Neural progenitor cell (in vitro differentiated cells): Measurements from ENCODE around the gene MAN2A2. TPM values are rescaled to one million over a fixed set of nuclear protein-coding genes. Genes with fewer than 3 reads are reported as not detected.

ENCODE experiments used
- DNase-seq: peaks from one replicate; pipeline ENCODE4 v3.0.0-alpha.2; 2016; ENCODE audit warnings: low spot score
- H2AFZ ChIP-seq: fragments of 200-600 bp; sonication (generic); replicated peaks from 2 replicates; pipeline ENCODE4 v1.6.1; 2016; ENCODE audit warnings: antibody characterized with exemption
- H3F3A ChIP-seq: fragments of 200-600 bp; sonication (generic); 2 replicates; pipeline ENCODE4 v1.6.1; 2016; ENCODE audit warnings: antibody characterized with exemption, low read depth
- H3K27ac ChIP-seq: fragments of 200-600 bp; sonication (generic); 2 replicates; pipeline ENCODE4 v1.5.1; 2016; ENCODE audit warnings: mild to moderate bottlenecking
- H3K27me3 ChIP-seq: fragments of 200-600 bp; sonication (generic); 2 replicates; pipeline ENCODE4 v1.6.1; 2016; ENCODE audit warnings: mild to moderate bottlenecking, moderate library complexity
- H3K36me3 ChIP-seq: fragments of 200-600 bp; sonication (generic); 2 replicates; pipeline ENCODE4 v1.5.1; 2016
- H3K4me1 ChIP-seq: fragments of 200-600 bp; sonication (generic); 2 replicates; pipeline ENCODE4 v1.6.1; 2016; ENCODE audit warnings: mixed run types
- H3K4me2 ChIP-seq: fragments of 200-600 bp; sonication (generic); 2 replicates; pipeline ENCODE4 v1.6.1; 2016
- H3K4me3 ChIP-seq: fragments of 200-600 bp; sonication (generic); 2 replicates; pipeline ENCODE4 v1.5.1; 2016
- H3K79me2 ChIP-seq: fragments of 200-600 bp; sonication (generic); 2 replicates; pipeline ENCODE4 v1.6.1; 2016; ENCODE audit warnings: low read depth
- H3K9ac ChIP-seq: fragments of 200-600 bp; sonication (generic); 2 replicates; pipeline ENCODE4 v1.6.1; 2016
- H3K9me3 ChIP-seq: fragments of 200-600 bp; sonication (generic); 2 replicates; pipeline ENCODE4 v1.5.1; 2016; ENCODE audit warnings: low read depth
- H4K20me1 ChIP-seq: fragments of 200-600 bp; sonication (generic); 2 replicates; pipeline ENCODE4 v1.6.1; 2016; ENCODE audit warnings: low read depth
- H3K27ac Mint-ChIP-seq: 3 replicates; pipeline ENCODE4 v1.8.0; 2021; ENCODE audit warnings: mixed read lengths
- H3K27me3 Mint-ChIP-seq: 2 replicates; pipeline ENCODE4 v1.8.0; 2022; ENCODE audit warnings: low read depth, mild to moderate bottlenecking, inconsistent platforms, moderate library complexity, mixed read lengths; ENCODE audit not compliant: insufficient read depth
- H3K36me3 Mint-ChIP-seq: 3 replicates; pipeline ENCODE4 v1.8.0; 2021; ENCODE audit warnings: mixed read lengths
- H3K4me1 Mint-ChIP-seq: 3 replicates; pipeline ENCODE4 v1.8.0; 2021; ENCODE audit warnings: mixed read lengths
- H3K4me3 Mint-ChIP-seq: 3 replicates; pipeline ENCODE4 v1.8.0; 2021; ENCODE audit warnings: mild to moderate bottlenecking, moderate library complexity, mixed read lengths
- H3K9me3 Mint-ChIP-seq: 3 replicates; pipeline ENCODE4 v1.8.0; 2020; ENCODE audit warnings: mixed read lengths
- CTCF ChIP-seq: fragments of 200-600 bp; sonication (generic); IDR thresholded peaks from 2 replicates; pipeline ENCODE4 v1.5.1; 2017; ENCODE audit warnings: antibody characterized with exemption, mild to moderate bottlenecking
- EZH2 ChIP-seq: fragments of 200-600 bp; sonication (generic); IDR thresholded peaks from 2 replicates; pipeline ENCODE4 v1.6.1; 2017; ENCODE audit warnings: antibody characterized with exemption, mild to moderate bottlenecking, moderate library complexity
- EZH2phosphoT487 ChIP-seq: fragments of 200-600 bp; sonication (generic); IDR thresholded peaks from 2 replicates; pipeline ENCODE4 v1.6.1; 2017; ENCODE audit warnings: antibody characterized with exemption
- total RNA-seq: library from RNA; depleted of rRNA; stranded (reverse); fragments of >200 nt; gene quantifications from 2 replicates; pipeline ENCODE4 v1.2.3, GENCODE V29; 2015; ENCODE audit warnings: low replicate concordance

Gene MAN2A2
- total RNA-seq, 1 donor from 2014 or later: 7.0 TPM

- no peaks in the 10 kb centered on the region for H3K9me3 Mint-ChIP-seq
- H3K27ac Mint-ChIP-seq: peak overlapping the region; percentile 11
- Histone ChIP-seq H3K9me3 (no peaks in the 10 kb centered on the region), H3K27ac (no peak overlapping the region), H3F3A (peaks cover 25% of the 10 kb centered on the region), H3K79me2 (no peaks in the 10 kb centered on the region), H3K27me3 (peaks cover 33% of the 10 kb centered on the region), H3K4me2 (peak overlapping the region; percentile 79), H3K36me3 (no peaks in the 10 kb centered on the region), H3K9ac (no peak overlapping the region), H3K4me3 (peak overlapping the region; percentile 86), H4K20me1 (peaks cover 4% of the 10 kb centered on the region), H2AFZ (no peak overlapping the region), H3K4me1 (peaks cover 16% of the 10 kb centered on the region)
- peak; percentile 51 for DNase-seq
- TF ChIP-seq EZH2phosphoT487 (no peak), EZH2 (no peak), CTCF (no peak)
- H3K4me1 Mint-ChIP-seq: peaks cover 12% of the 10 kb centered on the region
- H3K4me3 Mint-ChIP-seq: peak overlapping the region; percentile 91
- H3K36me3 Mint-ChIP-seq: peaks cover 11% of the 10 kb centered on the region
- peaks cover 4% of the 10 kb centered on the region for H3K27me3 Mint-ChIP-seq
These were observed 1.7 kb upstream of the MAN2A2 start for GRCh38 chr15:90901175-90902039.

- TF ChIP-seq EZH2phosphoT487 (no peak), CTCF (peak; percentile 65)
- Histone ChIP-seq H3K9ac (no peak overlapping the region), H3K79me2 (no peaks in the 10 kb centered on the region)
These were observed 862 bp upstream of the MAN2A2 start for GRCh38 chr15:90902040-90902839.

GRCh38 chr15:90903733-90904536 lies 833 bp downstream of the MAN2A2 start:
- Mint-ChIP-seq H3K9me3 (no peaks in the 10 kb centered on the region), H3K36me3 (peaks cover 17% of the 10 kb centered on the region), H3K4me1 (peaks cover 12% of the 10 kb centered on the region), H3K4me3 (peak overlapping the region; percentile 87), H3K27me3 (peaks cover 2% of the 10 kb centered on the region), H3K27ac (no peak overlapping the region)
- Histone ChIP-seq H3K27ac (no peak overlapping the region), H3K4me2 (peak overlapping the region; percentile 89), H3K9me3 (no peaks in the 10 kb centered on the region), H3K36me3 (no peaks in the 10 kb centered on the region), H4K20me1 (peaks cover 4% of the 10 kb centered on the region), H3K9ac (no peak overlapping the region), H2AFZ (peak overlapping the region; percentile 99), H3K79me2 (no peaks in the 10 kb centered on the region), H3F3A (peaks cover 25% of the 10 kb centered on the region), H3K27me3 (peaks cover 33% of the 10 kb centered on the region), H3K4me1 (peaks cover 16% of the 10 kb centered on the region), H3K4me3 (peak overlapping the region; percentile 86)
- DNase-seq: peak; percentile 58
- TF ChIP-seq CTCF: peak; percentile 26
- no peak for TF ChIP-seq EZH2
- TF ChIP-seq EZH2phosphoT487: no peak

More at GRCh38 chr15:90902040-90902839, 862 bp upstream of the MAN2A2 start:
- Mint-ChIP-seq H3K4me3 (peak overlapping the region; percentile 91), H3K4me1 (peaks cover 12% of the 10 kb centered on the region), H3K27me3 (peaks cover 2% of the 10 kb centered on the region), H3K27ac (peak overlapping the region; percentile 11), H3K9me3 (no peaks in the 10 kb centered on the region), H3K36me3 (peaks cover 11% of the 10 kb centered on the region)
- Histone ChIP-seq H3K27me3 (peaks cover 33% of the 10 kb centered on the region), H3K27ac (no peak overlapping the region), H3F3A (peaks cover 25% of the 10 kb centered on the region), H3K4me2 (peak overlapping the region; percentile 79), H2AFZ (peak overlapping the region; percentile 48), H3K4me1 (peaks cover 16% of the 10 kb centered on the region), H3K36me3 (no peaks in the 10 kb centered on the region), H4K20me1 (peaks cover 4% of the 10 kb centered on the region), H3K9me3 (no peaks in the 10 kb centered on the region), H3K4me3 (peak overlapping the region; percentile 86)
- DNase-seq: peak; percentile 91
